HUES6 (cell line): Measurements from ENCODE around the gene UVRAG.
"Not testable (repeated sequence)": the region's sequence is repeated elsewhere in the genome, so short reads cannot be mapped to it uniquely, and the experiment has no call there.

Experiments
- H3K27ac ChIP-seq: 2 replicates; pipeline ENCODE4 v1.7.0; 2013; ENCODE audit warnings: low read depth, mild to moderate bottlenecking, low read length, inconsistent platforms
- H3K27me3 ChIP-seq: 2 replicates; pipeline ENCODE4 v1.6.1; 2013; ENCODE audit warnings: low read length; ENCODE audit not compliant: control insufficient read depth, insufficient read depth
- H3K36me3 ChIP-seq: 2 replicates; pipeline ENCODE4 v1.6.1; 2013; ENCODE audit warnings: low read length; ENCODE audit not compliant: control insufficient read depth, insufficient read depth
- H3K4me1 ChIP-seq: 2 replicates; pipeline ENCODE4 v1.6.1; 2013; ENCODE audit warnings: low read length; ENCODE audit not compliant: control insufficient read depth, insufficient read depth
- H3K4me3 ChIP-seq: 2 replicates; pipeline ENCODE4 v1.5.1; 2013; ENCODE audit warnings: low read depth, low read length
- H3K9ac ChIP-seq: one replicate; pipeline ENCODE4 v1.6.1; 2013; ENCODE audit warnings: mild to moderate bottlenecking, low read length
- H3K9me3 ChIP-seq: 2 replicates; pipeline ENCODE4 v1.6.1; 2013; ENCODE audit warnings: low read depth, low read length; ENCODE audit not compliant: control insufficient read depth, insufficient read depth

UVRAG gene

DNA sequence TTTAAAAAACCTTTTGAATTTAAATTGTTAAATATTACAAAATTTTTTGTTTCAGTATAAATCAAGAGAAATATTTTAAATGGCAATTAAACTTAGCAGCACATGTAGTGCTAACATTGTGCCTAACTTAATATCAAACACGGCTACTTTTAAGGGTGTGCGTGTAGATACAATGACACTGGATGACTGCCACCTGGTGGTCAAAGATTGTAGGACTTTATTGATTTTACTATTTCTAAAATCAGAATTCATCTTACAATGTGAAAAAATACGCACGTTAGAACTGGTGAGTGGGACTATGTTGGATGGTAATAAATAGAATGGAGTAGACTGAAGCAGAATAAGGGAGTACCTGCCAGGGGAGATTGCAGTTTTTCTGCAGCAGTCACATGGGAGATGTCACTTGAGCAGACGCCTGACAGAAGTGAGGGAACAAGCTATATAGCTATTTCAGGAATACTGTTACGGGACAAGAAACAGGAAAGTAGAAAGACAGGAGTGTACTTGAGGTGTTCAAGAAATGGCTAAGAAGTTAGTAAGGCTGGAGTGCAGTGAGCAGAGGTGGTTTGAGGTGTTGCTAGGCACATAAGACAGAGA is 52.9 kb downstream of the UVRAG start:
- Histone ChIP-seq H3K9me3 (no peaks in the 10 kb centered on the region), H3K27me3 (no peaks in the 10 kb centered on the region), H3K27ac (no peak overlapping the region), H3K36me3 (no peaks in the 10 kb centered on the region; the same call in 1 of the 2 replicates), H3K4me3 (no peak overlapping the region), H3K4me1 (no peaks in the 10 kb centered on the region), H3K9ac (no peak overlapping the region)

- Histone ChIP-seq H3K4me1 (peaks cover 5% of the 10 kb centered on the region), H3K27ac (no peak overlapping the region), H3K9ac (no peak overlapping the region), H3K27me3 (no peaks in the 10 kb centered on the region), H3K9me3 (no peaks in the 10 kb centered on the region), H3K36me3 (no peaks in the 10 kb centered on the region), H3K4me3 (no peak overlapping the region)
Observed at GRCh38 chr11:75868990-75869389, 54.0 kb downstream of the UVRAG start.

GRCh38 chr11:75869661-75870455 is 54.8 kb downstream of the UVRAG start:
- Histone ChIP-seq H3K4me3 (no peak overlapping the region), H3K36me3 (no peaks in the 10 kb centered on the region), H3K27ac (no peak overlapping the region), H3K4me1 (peaks cover 5% of the 10 kb centered on the region), H3K9ac (no peak overlapping the region), H3K9me3 (no peaks in the 10 kb centered on the region), H3K27me3 (no peaks in the 10 kb centered on the region)

GRCh38 chr11:75872887-75873416 is 57.9 kb downstream of the UVRAG start:
- Histone ChIP-seq H3K9ac (no peak overlapping the region), H3K27ac (no peak overlapping the region), H3K9me3 (no peaks in the 10 kb centered on the region)

GRCh38 chr11:75873417-75874221 is 58.6 kb downstream of the UVRAG start:
- Histone ChIP-seq H3K9me3 (no peaks in the 10 kb centered on the region), H3K9ac (no peak overlapping the region), H3K27ac (no peak overlapping the region), H3K4me3 (no peak overlapping the region), H3K27me3 (no peaks in the 10 kb centered on the region), H3K4me1 (peaks cover 5% of the 10 kb centered on the region), H3K36me3 (no peaks in the 10 kb centered on the region)

More at GRCh38 chr11:75872887-75873416, 57.9 kb downstream of the UVRAG start:
- Histone ChIP-seq H3K36me3 (no peaks in the 10 kb centered on the region), H3K4me3 (no peak overlapping the region), H3K27me3 (no peaks in the 10 kb centered on the region), H3K4me1 (peaks cover 5% of the 10 kb centered on the region)

- Histone ChIP-seq H3K4me3 (no peak overlapping the region), H3K4me1 (peaks cover 5% of the 10 kb centered on the region), H3K27me3 (no peaks in the 10 kb centered on the region), H3K9me3 (no peaks in the 10 kb centered on the region), H3K27ac (no peak overlapping the region), H3K36me3 (no peaks in the 10 kb centered on the region), H3K9ac (no peak overlapping the region)
Observed at GRCh38 chr11:75874684-75875341, 59.8 kb downstream of the UVRAG start.

DNA sequence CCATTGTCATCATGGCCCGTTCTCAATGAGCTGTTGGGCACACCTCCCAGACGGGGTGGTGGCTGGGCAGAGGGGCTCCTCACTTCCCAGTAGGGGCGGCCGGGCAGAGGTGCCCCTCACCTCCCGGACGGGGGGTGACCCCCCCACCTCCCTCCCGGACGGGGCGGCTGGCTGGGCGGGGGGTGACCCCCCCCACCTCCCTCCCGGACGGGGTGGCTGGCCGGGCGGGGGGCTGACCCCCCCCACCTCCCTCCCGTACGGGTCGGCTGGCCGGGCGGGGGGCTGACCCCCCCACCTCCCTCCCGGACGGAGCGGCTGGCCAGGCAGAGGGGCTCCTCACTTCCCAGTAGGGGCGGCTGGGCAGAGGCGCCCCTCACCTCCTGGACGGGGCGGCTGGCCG is 62.3 kb downstream of the UVRAG start:
- H3K4me1 ChIP-seq, H3K4me3 ChIP-seq, H3K36me3 ChIP-seq, H3K9ac ChIP-seq, H3K9me3 ChIP-seq, H3K27ac ChIP-seq, H3K27me3 ChIP-seq: not testable (repeated sequence)

DNA sequence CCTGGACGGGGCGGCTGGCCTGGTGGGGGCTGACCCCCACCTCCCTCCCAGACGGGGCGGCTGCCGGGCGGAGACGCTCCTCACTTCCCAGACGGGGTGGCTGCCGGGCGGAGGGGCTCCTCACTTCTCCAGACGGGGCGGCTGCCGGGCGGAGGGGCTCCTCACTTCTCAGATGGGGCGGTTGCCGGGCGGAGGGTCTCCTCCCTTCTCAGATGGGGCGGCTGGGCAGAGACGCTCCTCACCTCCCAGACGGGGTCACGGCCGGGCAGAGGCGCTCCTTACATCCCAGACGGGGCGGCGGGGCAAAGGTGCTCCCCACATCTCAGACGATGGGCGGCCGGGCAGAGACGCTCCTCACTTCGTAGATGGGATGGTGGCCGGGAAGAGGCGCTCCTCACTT is 62.9 kb downstream of the UVRAG start:
- not testable (repeated sequence) for H3K4me1 ChIP-seq, H3K9ac ChIP-seq, H3K36me3 ChIP-seq

DNA sequence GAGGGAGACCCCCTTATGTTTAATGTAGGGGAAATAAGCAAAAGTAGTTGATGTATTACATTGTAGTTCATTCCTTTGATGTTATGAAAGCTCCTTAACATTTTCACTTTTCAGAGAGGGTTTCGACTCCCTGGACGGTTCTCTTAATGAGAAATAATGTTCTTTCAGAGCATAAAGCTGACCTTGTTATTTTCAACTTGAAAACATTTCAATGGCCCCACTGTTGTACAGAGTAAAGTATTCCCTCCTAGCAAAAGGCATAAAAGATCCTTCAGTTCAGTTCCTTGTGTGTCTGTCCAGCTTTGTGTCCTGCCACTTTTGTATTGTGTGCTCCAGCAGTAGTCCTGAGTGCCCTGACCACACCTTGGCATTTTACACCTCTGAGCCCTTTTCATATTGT is 63.9 kb downstream of the UVRAG start:
- H3K9ac ChIP-seq, result no peak overlapping the region
- no peaks in the 10 kb centered on the region for H3K9me3 ChIP-seq
- 0 out of 2 replicates have a peak, but pooled peaks cover 3% of the 10 kb centered on the region for H3K36me3 ChIP-seq
- no peaks in the 10 kb centered on the region for H3K27me3 ChIP-seq
- H3K27ac ChIP-seq, result no peak overlapping the region
- no peak overlapping the region for H3K4me3 ChIP-seq
- peaks cover under 1% of the 10 kb centered on the region; the same call in 1 of the 2 replicates for H3K4me1 ChIP-seq

More for the DNA sequence above, 62.9 kb downstream of the UVRAG start:
- H3K4me3 ChIP-seq, H3K9me3 ChIP-seq, H3K27ac ChIP-seq, H3K27me3 ChIP-seq: not testable (repeated sequence)

DNA sequence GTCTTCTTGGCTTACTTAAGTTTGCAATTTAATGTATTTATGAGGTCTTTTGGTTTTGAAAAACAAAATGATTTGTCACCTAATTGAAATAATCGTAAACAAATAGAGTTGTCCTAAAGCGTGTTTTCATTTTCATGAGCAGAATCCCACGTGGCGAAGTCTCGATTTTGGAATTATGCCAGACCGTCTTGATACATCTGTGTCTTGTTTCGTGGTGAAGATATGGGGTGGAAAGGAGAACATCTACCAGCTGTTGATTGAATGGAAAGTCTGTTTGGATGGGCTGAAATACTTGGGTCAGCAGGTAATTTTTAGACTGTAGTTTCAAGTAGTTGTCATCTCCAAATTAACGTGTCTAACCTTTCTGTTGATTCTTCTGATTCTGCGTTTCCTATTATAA is 64.7 kb downstream of the UVRAG start:
- Histone ChIP-seq H3K27me3 (no peaks in the 10 kb centered on the region), H3K36me3 (0 out of 2 replicates have a peak, but pooled peaks cover 3% of the 10 kb centered on the region), H3K4me3 (no peak overlapping the region), H3K4me1 (no peaks in the 10 kb centered on the region), H3K9ac (no peak overlapping the region), H3K27ac (no peak overlapping the region), H3K9me3 (no peaks in the 10 kb centered on the region)
